H1 (cell line): ENCODE measurements around the gene ARHGEF25. TPM values are rescaled to one million over a fixed set of nuclear protein-coding genes. Genes with fewer than 3 reads are reported as not detected.

Experiments
- CTCF ChIA-PET: fragments of 300-600 bp; sonication (Branson Sonifier 250); formaldehyde crosslinking; loops from one replicate; lab custom pipeline; 2021; ENCODE audit not compliant: partially characterized antibody; lab: Charles Lee
- POLR2A ChIA-PET: fragments of 300-600 bp; sonication (Branson Sonifier 250); formaldehyde crosslinking; loops from one replicate; lab custom pipeline; 2021; ENCODE audit warnings: inconsistent platforms; ENCODE audit not compliant: partially characterized antibody; lab: Charles Lee
- DNase-seq, 2 experiments: peaks; one replicate each; pipeline versions ENCODE4 v3.0.0 to v3.0.0-alpha.2; 2010 to 2022; ENCODE audit warnings: low spot score in 2 of 2, low read depth in 1 of 2, mixed read lengths in 1 of 2
- FAIRE-seq: peaks from 2 replicates; lab custom pipeline; 2011; peaks lifted over from hg19 to GRCh38; lab: Jason Lieb, UNC
- H2AFZ ChIP-seq: 2 replicates; pipeline ENCODE4 v1.8.1; 2012; ENCODE audit warnings: low read length, inconsistent platforms
- H2AK5ac ChIP-seq: 2 replicates; pipeline ENCODE4 v1.6.1; 2013; ENCODE audit warnings: low read depth, low read length
- H2BK120ac ChIP-seq: replicated peaks from 2 replicates; pipeline ENCODE3; 2013; ENCODE audit warnings: low read depth, low read length, inconsistent platforms
- H2BK12ac ChIP-seq: 2 replicates; pipeline ENCODE4 v1.6.1; 2013; ENCODE audit warnings: low read depth, low read length
- H2BK15ac ChIP-seq: 2 replicates; pipeline ENCODE4 v1.6.1; 2013; ENCODE audit warnings: low read length
- H2BK20ac ChIP-seq: 2 replicates; pipeline ENCODE4 v1.6.1; 2013; ENCODE audit warnings: low read length
- H2BK5ac ChIP-seq: 2 replicates; pipeline ENCODE4 v1.6.1; 2013; ENCODE audit warnings: low read depth, low read length
- H3K14ac ChIP-seq: 2 replicates; pipeline ENCODE4 v1.6.1; 2013; ENCODE audit warnings: inconsistent platforms; ENCODE audit not compliant: insufficient read length
- H3K18ac ChIP-seq: 2 replicates; pipeline ENCODE4 v1.6.1; 2013; ENCODE audit warnings: low read length; ENCODE audit errors: extremely low read depth
- H3K23ac ChIP-seq: 2 replicates; pipeline ENCODE4 v1.6.1; 2013; ENCODE audit warnings: inconsistent platforms; ENCODE audit not compliant: insufficient read length
- H3K23me2 ChIP-seq: 2 replicates; pipeline ENCODE4 v1.6.1; 2013; ENCODE audit warnings: low read depth, low read length
- H3K27ac ChIP-seq: 2 replicates; pipeline ENCODE4 v1.6.1; 2011; ENCODE audit warnings: low read depth, low read length, inconsistent platforms
- H3K27me3 ChIP-seq, 4 experiments: replicated peaks in 1 of 4; 1 replicate in 1 of 4; 2 replicates in 3 of 4; pipeline versions ENCODE4 v1.6.1 to v1.8.1; 2011 to 2013; ENCODE audit warnings: low read length in 3 of 4, mild to moderate bottlenecking in 3 of 4, inconsistent platforms in 2 of 4, mixed read lengths in 2 of 4, moderate library complexity in 1 of 4; ENCODE audit not compliant: control insufficient read depth in 3 of 4, insufficient read depth in 3 of 4; ENCODE audit errors: extremely low read depth in 1 of 4
- H3K36me3 ChIP-seq, 4 experiments: 2 replicates each; pipeline versions ENCODE4 v1.6.1 to v1.8.1; 2011 to 2013; ENCODE audit warnings: mild to moderate bottlenecking in 4 of 4, low read length in 3 of 4, moderate library complexity in 2 of 4, control low read depth in 1 of 4, inconsistent platforms in 1 of 4; ENCODE audit not compliant: insufficient read depth in 4 of 4, control insufficient read depth in 2 of 4
- H3K4ac ChIP-seq: replicated peaks from 2 replicates; pipeline ENCODE3; 2013; ENCODE audit warnings: low read length, low read depth, mixed read lengths, inconsistent platforms; ENCODE audit not compliant: insufficient read length
- H3K4me1 ChIP-seq, 4 experiments: replicated peaks in 1 of 4; 1 replicate in 1 of 4; 2 replicates in 3 of 4; pipeline versions ENCODE4 v1.6.1 to v1.8.1; 2011 to 2013; ENCODE audit warnings: low read length in 3 of 4, inconsistent platforms in 2 of 4, mixed read lengths in 1 of 4; ENCODE audit not compliant: insufficient read depth in 4 of 4, control insufficient read depth in 3 of 4
- H3K4me2 ChIP-seq, 2 experiments: 2 replicates each; pipeline versions ENCODE4 v1.6.1 to v1.8.1; 2011 to 2013; ENCODE audit warnings: low read depth in 2 of 2, low read length in 2 of 2, control low read depth in 1 of 2, inconsistent platforms in 1 of 2, mild to moderate bottlenecking in 1 of 2; ENCODE audit not compliant: insufficient read depth in 1 of 2
- H3K4me3 ChIP-seq, 4 experiments: fragments of 200-600, 300-600 bp in 1 of 4; sonication (generic), shearing (Covaris generic), sonication (Bioruptor Twin) in 1 of 4; 2 replicates each; pipeline versions ENCODE4 v1.5.1 to v1.8.1; 2011 to 2016; ENCODE audit warnings: low read length in 4 of 4, low read depth in 3 of 4, control low read depth in 2 of 4, inconsistent platforms in 2 of 4, mild to moderate bottlenecking in 2 of 4, mixed read lengths in 1 of 4, moderate library complexity in 1 of 4; ENCODE audit not compliant: insufficient read depth in 2 of 4; ENCODE audit errors: extremely low read depth in 1 of 4
- H3K56ac ChIP-seq: replicated peaks from 2 replicates; pipeline ENCODE3; 2013; ENCODE audit warnings: low read depth, mild to moderate bottlenecking, mixed read lengths, low read length, inconsistent platforms; ENCODE audit not compliant: insufficient read length
- H3K79me1 ChIP-seq: 2 replicates; pipeline ENCODE4 v1.6.1; 2013; ENCODE audit warnings: low read depth, low read length, control low read depth
- H3K79me2 ChIP-seq, 2 experiments: 2 replicates each; pipeline versions ENCODE4 v1.6.1 to v1.8.1; 2012 to 2013; ENCODE audit warnings: low read length in 2 of 2, mild to moderate bottlenecking in 2 of 2, inconsistent platforms in 1 of 2; ENCODE audit not compliant: insufficient read depth in 2 of 2, control insufficient read depth in 1 of 2
- H3K9ac ChIP-seq, 4 experiments: replicated peaks in 1 of 4; 1 replicate in 1 of 4; 2 replicates in 3 of 4; pipeline versions ENCODE4 v1.6.1 to v1.8.1; 2011 to 2013; ENCODE audit warnings: low read depth in 3 of 4, low read length in 3 of 4, control low read depth in 2 of 4, mild to moderate bottlenecking in 2 of 4, moderate library complexity in 2 of 4, inconsistent platforms in 1 of 4; ENCODE audit errors: extremely low read depth in 1 of 4
- H3K9me3 ChIP-seq, 2 experiments: 2 replicates each; pipeline versions ENCODE4 v1.6.1 to v1.8.1; 2012 to 2013; ENCODE audit warnings: mild to moderate bottlenecking in 2 of 2, moderate library complexity in 2 of 2, control low read depth in 1 of 2, inconsistent platforms in 1 of 2, low read depth in 1 of 2, low read length in 1 of 2, mixed read lengths in 1 of 2; ENCODE audit not compliant: insufficient read depth in 2 of 2
- H4K20me1 ChIP-seq, 2 experiments: replicated peaks in 1 of 2; 2 replicates each; pipeline versions ENCODE3 to v1.8.1; 2011 to 2013; ENCODE audit warnings: inconsistent platforms in 2 of 2, low read length in 2 of 2, mild to moderate bottlenecking in 1 of 2; ENCODE audit not compliant: insufficient read depth in 2 of 2, control insufficient read depth in 1 of 2
- H4K5ac ChIP-seq: 2 replicates; pipeline ENCODE4 v1.6.1; 2013; ENCODE audit warnings: low read length, low read depth, mixed read lengths, inconsistent platforms; ENCODE audit not compliant: insufficient read length
- H4K8ac ChIP-seq: 2 replicates; pipeline ENCODE4 v1.8.0; 2013; ENCODE audit warnings: mild to moderate bottlenecking, moderate library complexity, low read length, inconsistent platforms; ENCODE audit not compliant: insufficient read depth; ENCODE audit errors: extremely low read depth
- H4K91ac ChIP-seq: replicated peaks from 2 replicates; pipeline ENCODE3; 2013; ENCODE audit warnings: low read length, mixed read lengths, inconsistent platforms; ENCODE audit not compliant: insufficient read length
- ASH2L ChIP-seq: fragments of 200-600, 300-600 bp; sonication (generic); IDR thresholded peaks from one replicate; pipeline ENCODE4 v1.7.1; 2017; ENCODE audit warnings: low read length
- CBX8 ChIP-seq: fragments of 300-800, 300-1000 bp; sonication (generic); IDR thresholded peaks from 2 replicates; pipeline ENCODE4 v1.7.1; 2016; ENCODE audit warnings: low read depth, low read length, borderline replicate concordance
- HDAC6 ChIP-seq: IDR thresholded peaks from one replicate; pipeline ENCODE4 v1.7.1; 2012; ENCODE audit warnings: low read depth, mild to moderate bottlenecking, inconsistent platforms, low read length, moderate library complexity
- PHF8 ChIP-seq: fragments of 200-600 bp; sonication (generic); conservative IDR thresholded peaks from 2 replicates; pipeline ENCODE4 v1.7.1; 2012; ENCODE audit warnings: low read depth, mild to moderate bottlenecking, inconsistent platforms, low read length, moderate library complexity
- RBBP5 ChIP-seq: IDR thresholded peaks from 2 replicates; pipeline ENCODE4 v1.7.1; 2012; ENCODE audit warnings: low read depth, mild to moderate bottlenecking, inconsistent platforms, low read length, moderate library complexity, borderline replicate concordance
- SP2 ChIP-seq: IDR thresholded peaks from 2 replicates; pipeline ENCODE4 v1.6.1; 2012; ENCODE audit warnings: mild to moderate bottlenecking, low read length, inconsistent platforms
- SRF ChIP-seq: IDR thresholded peaks from 2 replicates; pipeline ENCODE4 v1.6.1; 2011; ENCODE audit warnings: mild to moderate bottlenecking, low read depth, low read length, moderate library complexity
- WGBS, 2 experiments: shearing (Covaris generic) in 1 of 2; methylation state at CpG; one replicate each; pipeline versions ENCODE4 v1.1.6 to v1.1.7; 2013 to 2015; ENCODE audit warnings: low lambda C conversion rate in 2 of 2, mixed read lengths in 2 of 2, inconsistent platforms in 1 of 2, low coverage in 1 of 2, missing lambda C conversion rate in 1 of 2; ENCODE audit not compliant: insufficient replicate concordance in 2 of 2, insufficient coverage in 1 of 2, insufficient read length in 1 of 2; ENCODE audit errors: extremely low coverage in 1 of 2, missing lambda C conversion rate in 1 of 2; 5-methylcytosine and 5-hydroxymethylcytosine counted together
- polyA plus RNA-seq, 7 experiments: library from polyadenylated mRNA; depleted of rRNA in 3 of 7; stranded (reverse) in 5 of 7; unstranded in 2 of 7; fragments of >200 nt in 5 of 7; fragments of 200-250 nt in 2 of 7; gene quantifications; 1 replicate in 5 of 7; 2 replicates in 1 of 7; 4 replicates in 1 of 7; pipeline versions ENCODE4 v1.2.1 to v1.2.3, GENCODE V29; 2011 to 2013; ENCODE audit warnings: missing spikeins in 2 of 7, mixed read lengths in 2 of 7
- total RNA-seq: library from RNA; stranded (reverse); fragmentation: NEBNext Ultra II Directional; extraction: Animal tissue kit (Norgen Biotek cat#: 25700); gene quantifications from 2 replicates; pipeline ENCODE4 v1.2.1, GENCODE V29; 2021
- TF ChIP-seq, protein P1 (sequence below), 3 experiments: IDR thresholded peaks; 1 replicate in 2 of 3; 2 replicates in 1 of 3; pipeline versions ENCODE4 v1.5.1 to v1.6.1; 2011; ENCODE audit warnings: low read length in 3 of 3, mild to moderate bottlenecking in 3 of 3, inconsistent platforms in 2 of 3, low read depth in 1 of 3, moderate library complexity in 1 of 3; ENCODE audit not compliant: insufficient read depth in 1 of 3; ENCODE audit errors: control extremely low read depth in 1 of 3
- TF ChIP-seq, protein P2 (sequence below): IDR thresholded peaks from 2 replicates; pipeline ENCODE4 v1.6.1; 2011; ENCODE audit warnings: low read depth, mild to moderate bottlenecking, low read length; ENCODE audit not compliant: insufficient read depth

ARHGEF25 gene
- total and polyA plus RNA-seq, 2 of the 8 experiments (the other 6 are each of a cell fraction or from before 2014, with no cell fraction given): 5.9 to 8.8 TPM

DNA sequence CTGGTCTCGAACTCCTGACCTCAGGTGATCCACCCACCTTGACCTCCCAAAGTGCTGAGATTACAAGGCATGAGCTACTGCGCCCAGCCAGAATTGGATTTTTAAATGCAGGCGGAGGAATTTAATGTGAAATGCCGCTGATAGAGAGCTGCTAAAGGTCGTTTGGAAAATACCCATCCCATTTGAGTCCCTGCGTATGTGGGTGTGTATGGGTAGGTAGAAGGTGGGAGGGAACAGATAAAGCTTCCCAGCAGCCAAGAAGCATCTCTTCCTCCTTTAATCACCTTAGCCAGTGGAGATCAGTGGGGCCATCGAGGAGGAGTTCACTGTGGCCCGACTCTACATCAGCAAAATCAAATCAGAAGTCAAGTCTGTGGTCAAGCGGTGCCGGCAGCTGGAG is 36.4 kb upstream of the ARHGEF25 start:
- Histone ChIP-seq H3K9me3 (no peaks in the 10 kb centered on the region), H2BK20ac (no peak overlapping the region), H3K18ac (no peak overlapping the region), H3K27ac (no peak overlapping the region), H3K4me1 (no peaks in the 10 kb centered on the region), H3K36me3 (peaks cover 21 to 72% (median 51%) of the 10 kb centered on the region in 4 experiments), H2BK12ac (no peak overlapping the region), H2AK5ac (no peak overlapping the region), H4K91ac (no peak overlapping the region), H2BK120ac (no peak overlapping the region), H3K4me3 (no peak overlapping the region), H2BK15ac (no peak overlapping the region), H3K23me2 (no peaks in the 10 kb centered on the region), H3K27me3 (no peaks in the 10 kb centered on the region), H4K20me1 (peaks cover 0 to 7% of the 10 kb centered on the region in 2 experiments), H4K5ac (no peak overlapping the region), H4K8ac (no peak overlapping the region), H3K4me2 (no peak overlapping the region), H3K56ac (no peak overlapping the region), H3K79me1 (no peaks in the 10 kb centered on the region), H3K14ac (no peak overlapping the region), H3K4ac (no peak overlapping the region), H2AFZ (no peak overlapping the region), H2BK5ac (no peak overlapping the region), H3K9ac (no peak overlapping the region), H3K23ac (no peak overlapping the region), H3K79me2 (no peaks in the 10 kb centered on the region)
- CTCF ChIA-PET: interaction anchor here (0.6 to 5.0 kb wide), 8 partner anchors 9 to 158 kb away, joined by 3 to 29 read pairs (median 5); no protein-coding TSS in a partner anchor
- POLR2A ChIA-PET: interaction anchor here (0.6 to 1.7 kb wide), 7 partner anchors 10 to 151 kb away, joined by 3 to 4 read pairs (median 3); no protein-coding TSS in a partner anchor
- 79% methylated on average over 10 of the region's 10 CpGs; no CpG with 5 or more reads in 1 of the 2 experiments for WGBS, 2 experiments
- DNase-seq (no peak), FAIRE-seq (no peak)
- TF ChIP-seq ASH2L (no peak), CBX8 (no peak), PHF8 (no peak), RBBP5 (no peak), SP2 (no peak), HDAC6 (no peak), SRF (no peak)
- TF ChIP-seq, protein P1, sequence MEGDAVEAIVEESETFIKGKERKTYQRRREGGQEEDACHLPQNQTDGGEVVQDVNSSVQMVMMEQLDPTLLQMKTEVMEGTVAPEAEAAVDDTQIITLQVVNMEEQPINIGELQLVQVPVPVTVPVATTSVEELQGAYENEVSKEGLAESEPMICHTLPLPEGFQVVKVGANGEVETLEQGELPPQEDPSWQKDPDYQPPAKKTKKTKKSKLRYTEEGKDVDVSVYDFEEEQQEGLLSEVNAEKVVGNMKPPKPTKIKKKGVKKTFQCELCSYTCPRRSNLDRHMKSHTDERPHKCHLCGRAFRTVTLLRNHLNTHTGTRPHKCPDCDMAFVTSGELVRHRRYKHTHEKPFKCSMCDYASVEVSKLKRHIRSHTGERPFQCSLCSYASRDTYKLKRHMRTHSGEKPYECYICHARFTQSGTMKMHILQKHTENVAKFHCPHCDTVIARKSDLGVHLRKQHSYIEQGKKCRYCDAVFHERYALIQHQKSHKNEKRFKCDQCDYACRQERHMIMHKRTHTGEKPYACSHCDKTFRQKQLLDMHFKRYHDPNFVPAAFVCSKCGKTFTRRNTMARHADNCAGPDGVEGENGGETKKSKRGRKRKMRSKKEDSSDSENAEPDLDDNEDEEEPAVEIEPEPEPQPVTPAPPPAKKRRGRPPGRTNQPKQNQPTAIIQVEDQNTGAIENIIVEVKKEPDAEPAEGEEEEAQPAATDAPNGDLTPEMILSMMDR (IDR thresholded peaks at IDR 0.05; ENCODE audit: control extremely low read depth in 1 of 3, insufficient read depth in 1 of 3, low read depth in 1 of 3, low read length in 3 of 3): no peak
- TF ChIP-seq, protein P2, sequence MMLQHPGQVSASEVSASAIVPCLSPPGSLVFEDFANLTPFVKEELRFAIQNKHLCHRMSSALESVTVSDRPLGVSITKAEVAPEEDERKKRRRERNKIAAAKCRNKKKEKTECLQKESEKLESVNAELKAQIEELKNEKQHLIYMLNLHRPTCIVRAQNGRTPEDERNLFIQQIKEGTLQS: no peak
